ENCODE data around the gene EIPR1.

GRCh38 chr2:3146772-3147650 lies 230.6 kb downstream of the EIPR1 start:
- no peak for TF ChIP-seq POLR2AphosphoS5 (IDR thresholded peaks at IDR 0.05; ENCODE audit: borderline replicate concordance, low read depth, low read length)
- TF ChIP-seq EZH2 (IDR thresholded peaks at IDR 0.05), result no peak

Data from SK-N-MC (cell line).